HG03095 (cell line): Measurements from ENCODE around the gene NET1.
"Not testable (repeated sequence)": the region's sequence is repeated elsewhere in the genome, so short reads cannot be mapped to it uniquely, and the experiment has no call there.

ENCODE experiments used
- ATAC-seq: cut with Tn5 transposase; IDR thresholded peaks from one replicate; pipeline ENCODE4 v1.9.1; 2021; ENCODE audit warnings: moderate library complexity; ENCODE audit not compliant: unreplicated experiment

NET1 gene

DNA sequence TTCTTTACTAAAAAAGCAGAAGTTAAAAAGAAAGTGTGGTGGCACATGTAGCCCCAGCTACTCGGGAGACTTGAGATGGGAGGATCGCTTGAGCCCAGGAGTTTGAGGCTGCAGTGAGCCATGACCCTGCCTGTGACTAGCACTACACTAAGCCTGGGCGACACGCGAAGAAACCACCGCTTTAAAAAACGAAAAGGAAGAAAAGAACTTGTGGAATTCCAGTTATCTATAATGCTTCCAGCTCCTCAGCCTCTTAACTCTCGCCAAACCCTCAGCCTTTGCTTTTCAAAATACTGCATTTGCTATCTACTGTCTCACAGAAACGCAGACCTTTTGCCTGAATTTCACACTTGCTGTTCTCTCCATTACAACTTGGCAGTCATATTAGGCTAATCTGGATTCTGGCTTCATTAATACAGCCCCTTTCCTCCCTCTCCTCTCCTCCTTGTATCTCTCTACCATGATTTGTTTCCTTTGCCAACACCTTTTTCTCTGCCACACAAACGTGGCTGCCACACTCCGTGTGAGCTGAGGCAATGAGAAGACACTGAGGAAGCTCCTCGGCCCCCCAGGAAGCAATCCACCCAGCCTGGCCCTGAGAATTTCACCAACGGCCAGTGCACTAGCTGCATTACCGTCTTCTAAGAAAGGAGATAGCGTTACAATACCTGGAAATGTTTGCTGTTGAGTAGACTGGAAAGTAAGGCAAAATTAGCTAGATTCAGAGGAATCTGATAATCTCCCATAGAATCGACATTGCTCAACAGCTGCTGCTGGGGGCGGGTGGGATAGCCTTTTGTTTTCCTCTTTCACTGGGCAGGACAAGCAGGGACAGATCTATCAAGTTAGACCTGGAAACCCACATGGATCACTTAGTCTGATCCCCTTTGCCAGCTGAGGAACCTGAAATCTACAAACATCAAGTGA is 49.8 kb downstream of the NET1 start:
- no peak for ATAC-seq

DNA sequence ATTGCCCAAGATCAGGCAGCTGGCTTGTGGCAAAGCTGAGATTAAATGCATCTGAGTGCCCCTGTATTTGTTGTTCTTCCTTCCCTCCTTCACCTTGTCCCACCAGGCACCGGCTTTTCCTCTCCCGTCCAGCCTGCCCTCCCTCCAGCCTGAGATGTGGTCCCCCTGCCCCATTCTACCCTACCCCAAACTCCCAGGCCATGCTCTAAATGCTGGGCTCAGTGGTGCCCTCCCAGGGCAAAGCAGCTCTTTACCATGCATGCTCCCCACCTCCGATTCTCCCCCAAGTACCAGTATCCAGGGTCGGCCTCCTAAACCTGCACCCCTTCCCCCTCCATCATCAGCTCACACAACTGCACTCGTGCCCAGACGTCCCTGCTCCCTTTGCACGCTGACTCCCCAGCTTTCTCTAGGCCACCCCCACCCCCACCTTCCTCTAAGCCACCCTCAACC is 50.5 kb downstream of the NET1 start:
- no peak for ATAC-seq

DNA sequence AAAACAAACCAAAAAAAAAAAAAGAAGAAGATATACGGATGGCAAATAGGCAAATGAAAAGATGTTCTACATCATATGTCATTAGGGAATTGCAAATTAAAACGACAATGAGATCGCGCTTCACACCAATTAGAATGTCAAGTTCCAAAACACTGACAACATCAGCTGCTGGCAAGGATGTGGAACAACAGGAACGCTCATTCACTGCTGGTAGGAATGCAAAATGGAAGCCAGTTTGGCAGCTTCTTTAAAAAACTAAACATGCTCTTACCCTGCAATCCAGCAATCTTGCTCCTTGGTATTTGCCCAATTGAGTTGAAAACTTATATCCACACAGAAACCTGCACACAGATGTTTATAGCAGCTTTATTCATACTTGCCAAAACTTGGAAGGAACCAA is 52.2 kb downstream of the NET1 start:
- ATAC-seq: no peak

DNA sequence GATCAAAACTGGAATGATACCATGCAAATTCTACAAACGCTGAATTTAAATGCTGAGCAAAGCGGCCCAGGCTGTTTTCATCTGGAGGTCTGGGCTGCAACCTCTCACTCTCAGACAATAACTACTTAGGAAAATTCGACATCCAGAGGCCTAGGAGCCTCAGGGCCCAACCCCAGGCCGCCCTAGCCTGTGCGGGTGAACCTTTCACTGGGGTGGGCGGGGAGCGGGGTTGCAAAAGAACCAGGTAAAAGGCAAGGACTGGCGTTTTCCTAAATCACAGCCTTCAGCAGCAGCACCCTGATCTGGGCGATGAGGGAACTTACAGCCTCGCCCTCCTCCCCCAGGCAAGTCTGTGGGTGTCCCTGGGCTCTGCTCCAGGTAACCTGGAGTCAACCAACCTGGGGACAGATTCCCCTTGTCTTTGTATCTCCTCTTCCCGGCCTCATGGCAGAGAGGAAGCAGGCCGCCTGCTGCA is 53.7 kb downstream of the NET1 start:
- no peak for ATAC-seq

DNA sequence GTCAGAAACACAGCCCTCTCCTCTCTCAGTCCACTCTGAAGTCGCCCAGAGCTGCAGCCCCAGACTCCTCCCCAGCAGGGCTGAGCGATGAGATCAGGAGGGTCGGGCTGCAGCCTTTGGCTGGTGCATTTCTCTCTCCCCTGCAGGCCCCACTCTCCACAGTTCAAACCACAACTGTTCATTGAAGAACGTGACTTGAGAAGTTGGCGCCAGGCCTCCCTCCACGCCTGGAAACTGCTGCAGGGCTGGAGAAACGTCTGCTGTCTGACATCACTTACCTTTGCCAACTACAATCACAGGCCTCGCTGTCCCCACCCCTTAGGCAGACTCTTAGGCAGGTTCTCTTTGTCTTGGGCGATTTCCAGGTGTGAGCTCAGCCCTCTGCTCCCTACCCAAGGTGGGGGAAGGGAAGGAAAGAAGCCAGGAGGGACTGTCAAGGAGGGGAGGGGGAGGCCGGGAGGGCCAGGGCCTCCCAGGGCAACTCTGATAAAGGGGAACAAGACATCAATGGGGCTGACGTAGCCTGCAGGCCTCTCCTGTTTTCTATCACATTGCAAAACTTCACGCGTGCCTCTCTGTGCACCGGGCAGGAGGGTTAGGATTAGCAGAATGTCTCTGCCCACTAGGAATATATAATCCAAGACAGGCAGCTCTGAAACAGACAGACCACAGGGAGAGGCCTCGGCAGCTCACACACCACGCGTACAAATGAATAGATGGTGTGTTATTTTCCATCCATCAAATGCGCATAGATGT is 54.3 kb downstream of the NET1 start:
- ATAC-seq: no peak

DNA sequence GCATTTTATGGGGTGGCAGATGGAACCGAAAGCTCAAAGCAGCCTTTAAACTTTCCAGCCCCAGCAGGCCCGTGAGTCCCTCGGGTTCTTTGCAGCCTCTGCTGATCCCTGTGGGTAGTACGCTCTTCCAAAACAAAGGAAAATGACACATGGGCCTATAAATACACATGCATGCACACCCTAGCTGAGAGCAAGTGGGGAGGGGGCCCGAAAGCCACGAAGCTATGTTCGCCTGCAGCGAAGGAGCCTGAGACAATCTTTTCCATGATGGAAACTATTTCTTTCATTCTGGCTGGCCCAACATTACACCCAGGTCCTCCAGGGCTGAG is 54.8 kb downstream of the NET1 start:
- ATAC-seq: no peak

DNA sequence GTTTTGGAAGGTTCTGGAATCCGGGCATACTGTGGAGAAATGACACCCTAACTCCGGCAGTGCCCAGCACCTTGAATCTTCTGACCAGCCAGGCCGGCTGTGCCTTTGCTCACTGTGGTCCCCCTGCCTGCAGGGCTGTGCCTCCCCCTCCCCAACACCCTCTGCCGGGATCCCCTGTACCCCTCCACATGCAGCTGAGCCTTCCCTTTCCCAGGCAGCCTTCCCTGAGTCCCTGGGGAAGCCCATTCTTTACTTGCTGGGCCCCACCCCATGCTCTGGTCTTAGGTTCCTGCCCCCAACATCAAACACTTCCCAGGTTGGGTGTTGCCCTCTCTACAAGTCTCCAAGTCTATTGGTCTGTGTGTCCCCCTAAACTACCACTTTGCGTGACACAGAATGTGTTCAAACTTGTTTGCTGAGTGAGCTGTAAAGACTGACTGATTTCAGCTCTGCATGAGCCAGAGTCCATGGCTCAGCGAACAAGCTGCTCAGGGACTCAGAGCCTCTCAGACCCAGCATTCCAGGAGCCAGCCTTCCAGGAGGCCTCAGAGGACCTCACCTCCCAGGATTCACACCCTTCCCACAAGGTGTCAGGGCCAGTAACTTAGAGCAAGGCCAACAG is 55.4 kb downstream of the NET1 start:
- ATAC-seq: no peak

DNA sequence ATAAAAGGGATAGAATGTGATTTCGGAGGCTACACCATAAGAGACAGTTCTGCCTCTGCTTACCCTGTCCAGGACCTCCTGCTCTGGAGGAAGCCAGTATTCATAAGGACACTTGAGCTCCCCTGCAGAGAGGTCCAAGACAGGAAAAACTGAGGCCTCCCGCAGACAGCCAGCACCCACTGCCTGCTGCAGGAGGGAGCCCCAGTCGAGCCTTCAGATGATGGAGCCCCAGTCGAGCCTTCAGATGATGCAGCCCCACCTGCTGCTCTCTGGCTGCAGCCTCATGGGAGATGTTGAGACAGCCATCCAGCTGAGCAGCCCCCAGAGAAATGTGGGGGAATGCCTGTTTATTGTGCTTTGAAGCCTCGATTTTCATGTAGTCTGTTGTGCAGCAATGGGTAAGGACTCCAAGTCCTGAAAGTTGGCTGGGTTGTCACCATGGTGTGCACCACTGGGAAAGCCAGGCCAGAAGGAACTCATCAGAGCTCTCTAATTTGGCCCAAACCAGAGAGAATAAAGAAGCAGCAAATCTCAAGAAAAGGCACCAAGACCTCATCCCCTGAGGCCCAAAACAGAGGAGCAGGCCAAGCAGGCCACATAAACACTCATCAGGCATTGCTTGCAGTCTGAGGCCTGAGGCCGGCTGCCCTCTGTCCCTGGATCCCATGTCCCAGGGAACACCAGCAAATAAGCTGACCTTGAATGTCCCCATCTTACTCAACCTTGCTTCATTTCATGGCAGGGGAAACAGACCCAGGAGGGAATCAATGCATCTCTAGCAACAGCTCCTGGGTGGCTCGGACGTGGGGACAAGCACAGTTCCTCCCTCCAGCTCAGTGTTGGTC is 56.1 kb downstream of the NET1 start:
- ATAC-seq: no peak

DNA sequence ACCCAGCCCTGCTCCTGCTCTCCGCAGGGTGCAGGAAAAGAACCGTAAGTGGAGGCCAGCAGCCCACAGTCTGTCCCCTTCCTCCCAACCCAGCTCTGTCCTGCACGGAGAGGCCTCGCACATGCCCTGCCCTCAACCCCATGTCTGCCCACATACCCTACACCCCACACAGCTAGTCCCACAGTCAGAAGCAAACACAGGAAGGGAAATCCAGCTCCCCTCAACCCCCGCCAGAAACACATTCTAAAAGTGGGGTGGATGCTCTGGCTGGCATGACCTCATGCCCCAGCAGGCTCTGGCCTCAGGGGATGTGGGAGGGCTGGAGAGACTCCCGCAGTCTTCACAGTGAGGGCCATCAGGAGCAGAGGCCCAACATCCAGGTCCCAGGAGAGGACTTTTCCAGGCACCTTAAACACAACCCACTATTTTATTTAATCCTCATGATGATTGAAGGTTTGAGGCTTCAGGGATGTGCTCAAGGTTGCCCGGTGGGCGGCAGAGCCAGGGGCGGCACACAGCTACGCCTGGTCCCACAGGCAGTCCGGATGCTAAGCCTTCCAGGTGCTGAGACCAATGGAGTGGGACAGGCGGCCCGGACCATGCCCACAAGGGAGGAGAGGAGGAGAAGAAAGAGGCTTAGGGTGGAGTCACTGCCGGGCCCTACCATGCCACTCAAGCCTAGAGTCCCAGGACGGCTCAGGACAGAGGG is 57.1 kb downstream of the NET1 start:
- no peak for ATAC-seq

DNA sequence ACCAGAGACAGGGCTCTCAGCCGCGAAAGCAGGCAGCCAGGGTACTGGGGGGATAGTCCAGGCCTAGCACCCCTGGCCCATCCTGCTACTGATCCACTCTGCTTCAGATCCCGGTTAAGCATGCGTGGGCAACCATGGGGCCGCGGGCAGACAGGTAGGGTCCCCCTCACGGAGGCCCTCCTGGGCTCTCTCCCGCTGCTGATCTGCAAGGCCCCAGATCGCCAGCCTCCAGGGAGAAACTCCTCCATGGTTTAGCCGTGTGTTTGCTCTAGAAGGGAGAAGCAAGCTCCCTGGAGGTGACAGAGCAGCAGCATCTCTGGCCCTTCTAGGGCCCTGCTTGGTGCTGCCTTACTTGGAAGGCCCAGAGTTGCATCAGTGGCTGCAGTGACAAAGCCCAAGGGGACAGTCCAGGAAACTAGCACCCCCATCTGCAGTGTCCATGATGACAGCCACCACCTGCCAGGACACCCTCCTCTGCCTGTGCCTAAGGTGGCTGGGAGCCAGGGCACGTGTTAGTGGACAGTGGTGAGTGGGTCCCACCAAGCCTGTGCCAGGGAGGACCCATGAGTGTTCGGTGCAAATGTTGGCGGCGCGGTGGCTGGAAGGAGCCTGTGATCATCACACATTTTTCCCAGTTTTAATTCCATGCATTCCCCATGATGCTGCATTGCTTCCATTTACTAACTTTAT is 57.9 kb downstream of the NET1 start:
- no peak for ATAC-seq

DNA sequence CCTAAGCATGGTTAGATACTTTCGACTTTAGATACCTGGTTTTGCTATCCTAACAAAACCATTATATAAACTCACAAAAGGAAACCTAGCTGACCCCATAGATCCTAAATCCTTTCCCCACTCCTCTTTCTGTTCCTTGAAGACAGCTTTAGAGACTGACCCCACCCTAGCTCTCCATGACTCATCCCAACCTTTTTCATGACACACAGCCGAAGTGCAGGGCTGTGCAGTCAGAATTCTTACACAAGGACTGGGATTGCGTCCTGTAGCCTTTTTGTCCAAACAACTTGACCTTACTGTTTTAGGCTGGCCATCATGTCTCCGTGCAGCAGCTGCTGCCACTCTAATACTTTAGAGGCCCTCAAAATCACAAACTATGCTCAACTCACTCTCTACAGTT is 62.3 kb downstream of the NET1 start:
- not testable (repeated sequence) for ATAC-seq

DNA sequence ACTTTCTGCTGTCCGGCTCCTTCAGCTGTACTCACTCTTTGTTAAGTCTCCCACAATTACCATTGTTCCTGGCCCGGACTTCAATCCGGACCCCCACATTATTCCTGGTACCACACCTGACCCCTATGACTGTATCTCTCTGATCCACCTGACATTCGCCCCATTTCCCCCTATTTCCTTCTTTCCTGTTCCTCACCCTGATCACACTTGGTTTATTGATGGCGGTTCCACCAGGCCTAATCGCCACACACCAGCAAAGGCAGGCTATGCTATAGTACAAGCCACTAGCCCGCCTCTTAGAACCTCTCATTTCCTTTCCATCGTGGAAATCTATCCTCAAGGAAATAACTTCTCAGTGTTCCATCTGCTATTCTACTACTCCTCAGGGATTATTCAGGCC is 62.7 kb downstream of the NET1 start:
- not testable (repeated sequence) for ATAC-seq

DNA sequence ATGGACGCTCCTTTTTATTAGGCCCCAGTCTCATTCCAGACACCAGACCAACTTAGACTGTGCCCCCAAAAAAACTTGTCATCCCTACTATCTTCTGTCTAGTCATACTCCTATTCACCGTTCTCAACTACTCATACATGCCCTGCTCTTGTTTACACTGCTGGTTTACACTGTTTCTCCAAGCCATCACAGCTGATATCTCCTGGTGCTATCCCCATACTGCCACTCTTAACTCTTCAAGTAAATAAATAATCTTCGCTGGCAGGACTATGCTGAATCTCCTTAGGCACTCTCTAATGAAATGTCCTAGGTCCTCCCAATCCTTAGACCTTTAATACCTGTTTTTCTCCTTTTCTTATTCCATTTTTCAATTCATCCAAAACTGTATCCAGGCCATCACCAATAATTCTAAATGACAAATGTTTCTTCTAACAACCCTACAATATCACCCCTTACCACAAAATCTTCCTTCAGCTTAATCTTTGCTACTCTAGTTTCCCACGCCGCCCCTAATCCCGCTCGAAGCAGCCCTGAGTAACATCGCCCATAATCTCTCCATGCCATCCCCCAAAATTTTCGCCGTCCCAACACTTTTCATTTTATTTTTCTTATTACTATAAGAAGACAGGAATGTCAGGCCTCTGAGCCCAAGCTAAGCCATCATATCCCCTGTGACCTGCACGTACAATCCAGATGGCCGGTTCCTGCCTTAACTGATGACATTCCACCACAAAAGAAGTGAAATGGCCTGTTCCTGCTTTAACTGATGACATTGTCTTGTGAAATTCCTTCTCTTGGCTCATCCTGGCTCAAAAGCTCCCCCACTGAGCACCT is 63.8 kb downstream of the NET1 start:
- ATAC-seq: not testable (repeated sequence)

DNA sequence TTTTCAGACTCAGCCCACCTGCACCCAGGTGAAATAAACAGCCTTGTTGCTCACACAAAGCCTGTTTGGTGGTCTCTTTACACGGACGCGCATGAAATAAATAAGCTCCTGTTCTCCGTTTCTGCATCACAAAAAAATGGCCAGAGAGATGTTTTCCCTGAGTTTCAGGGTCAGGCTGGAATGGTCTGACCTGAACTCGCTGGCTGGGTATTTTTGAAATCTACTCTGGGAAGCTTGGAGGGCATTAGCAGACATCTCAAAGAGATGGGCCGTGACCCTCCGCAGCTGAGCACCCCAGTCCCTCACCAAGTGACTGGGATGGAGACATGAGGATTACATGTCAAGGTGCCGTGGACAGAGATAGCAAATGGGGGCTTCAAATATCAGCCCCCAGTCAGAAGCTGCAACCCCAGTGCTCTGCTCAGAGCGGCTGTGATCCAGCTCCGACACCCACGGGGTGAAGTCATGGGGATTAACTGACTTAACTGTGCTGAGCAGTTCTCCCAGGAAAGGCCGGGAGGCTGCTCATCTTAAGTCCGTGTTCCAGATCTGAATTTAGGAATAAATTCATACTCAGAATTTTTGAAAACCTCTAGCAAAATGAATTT is 64.7 kb downstream of the NET1 start:
- ATAC-seq: no peak

DNA sequence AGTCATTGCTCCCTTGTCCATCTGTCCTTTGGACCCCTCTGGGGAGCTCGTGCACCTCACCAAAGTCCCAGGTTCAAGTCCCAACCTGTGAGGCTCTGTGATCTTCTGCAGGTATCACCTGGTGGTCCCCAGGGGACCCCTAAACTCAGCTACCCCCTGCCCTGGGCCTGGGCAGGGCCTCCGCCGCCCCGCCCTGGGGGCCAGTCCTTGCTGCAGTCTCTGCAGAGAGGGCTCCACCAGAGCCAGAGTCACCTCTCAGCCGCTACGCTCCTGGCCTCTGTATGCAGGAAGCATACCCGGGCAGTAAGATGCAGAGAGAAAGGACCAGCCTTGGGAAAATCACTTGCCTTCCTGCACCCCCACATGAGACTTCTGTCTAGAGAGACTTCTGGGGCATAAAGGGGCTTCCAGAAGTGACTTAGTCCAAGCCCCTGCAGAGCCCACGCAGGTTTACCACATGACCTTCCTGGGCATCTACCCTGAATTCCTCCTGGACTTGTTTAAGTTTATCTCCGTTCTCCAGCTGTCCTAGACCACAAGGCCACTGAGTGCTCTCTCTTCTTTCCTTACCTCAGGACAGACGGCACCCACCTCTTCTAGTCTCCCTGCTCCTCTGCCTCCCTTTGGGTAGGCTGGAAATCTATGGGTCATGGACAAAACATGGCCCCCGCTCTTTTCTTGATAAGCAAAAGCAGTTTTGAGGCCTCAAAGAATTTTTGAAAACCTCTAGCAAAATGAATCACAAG is 65.8 kb downstream of the NET1 start:
- ATAC-seq: no peak

DNA sequence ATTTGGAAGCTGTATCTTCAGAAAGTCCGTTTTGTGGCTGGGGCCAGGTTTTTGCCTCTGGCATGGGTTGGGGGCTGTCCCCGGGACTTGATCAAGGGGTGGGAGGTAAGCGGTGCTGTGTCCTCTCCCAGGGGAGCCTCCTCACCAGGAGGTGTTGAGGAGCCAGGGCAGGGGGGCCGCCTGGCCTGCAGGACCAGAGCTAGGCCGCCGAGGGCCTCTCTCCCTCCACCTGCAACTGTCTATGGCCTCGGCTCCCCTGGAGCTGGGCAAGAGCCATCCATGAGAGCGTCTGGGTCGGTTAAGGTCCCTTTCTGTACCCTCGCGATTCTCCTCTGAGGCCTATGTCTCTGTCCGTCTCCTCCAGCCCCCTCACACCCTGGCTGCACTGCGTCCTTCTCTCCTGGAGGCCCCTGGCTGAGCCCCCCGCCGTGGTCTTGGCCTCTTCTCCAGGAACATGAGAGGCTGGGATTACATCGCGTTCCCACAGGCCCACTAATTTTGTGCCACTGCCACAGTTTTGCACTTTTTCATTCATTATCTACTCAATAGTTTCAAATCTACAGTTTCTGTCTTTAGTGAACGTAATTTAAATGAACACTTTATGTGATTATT is 66.4 kb downstream of the NET1 start:
- ATAC-seq: no peak
